ENCODE results near the gene DENR.

DNA sequence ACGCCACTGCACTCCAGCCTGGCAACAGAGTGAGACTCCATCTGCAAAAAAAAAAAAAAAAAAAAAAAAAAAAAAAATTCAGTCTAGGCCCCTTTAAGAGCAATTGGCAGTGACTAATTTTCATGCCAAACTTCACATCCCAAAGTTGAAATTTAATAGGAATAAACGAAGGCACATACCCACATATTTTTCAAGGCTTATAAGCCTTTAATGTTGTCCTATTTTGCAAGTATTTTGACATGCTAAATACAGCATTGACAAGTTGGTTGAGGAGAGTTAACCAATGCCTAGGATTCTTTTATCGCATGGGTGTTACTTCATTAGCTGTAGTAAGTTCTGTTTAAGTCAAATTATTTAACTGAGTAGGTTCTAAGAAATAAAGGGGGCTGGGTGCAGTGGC lies 59.2 kb downstream of the DENR start:
- TF ChIP-seq, protein P1, sequence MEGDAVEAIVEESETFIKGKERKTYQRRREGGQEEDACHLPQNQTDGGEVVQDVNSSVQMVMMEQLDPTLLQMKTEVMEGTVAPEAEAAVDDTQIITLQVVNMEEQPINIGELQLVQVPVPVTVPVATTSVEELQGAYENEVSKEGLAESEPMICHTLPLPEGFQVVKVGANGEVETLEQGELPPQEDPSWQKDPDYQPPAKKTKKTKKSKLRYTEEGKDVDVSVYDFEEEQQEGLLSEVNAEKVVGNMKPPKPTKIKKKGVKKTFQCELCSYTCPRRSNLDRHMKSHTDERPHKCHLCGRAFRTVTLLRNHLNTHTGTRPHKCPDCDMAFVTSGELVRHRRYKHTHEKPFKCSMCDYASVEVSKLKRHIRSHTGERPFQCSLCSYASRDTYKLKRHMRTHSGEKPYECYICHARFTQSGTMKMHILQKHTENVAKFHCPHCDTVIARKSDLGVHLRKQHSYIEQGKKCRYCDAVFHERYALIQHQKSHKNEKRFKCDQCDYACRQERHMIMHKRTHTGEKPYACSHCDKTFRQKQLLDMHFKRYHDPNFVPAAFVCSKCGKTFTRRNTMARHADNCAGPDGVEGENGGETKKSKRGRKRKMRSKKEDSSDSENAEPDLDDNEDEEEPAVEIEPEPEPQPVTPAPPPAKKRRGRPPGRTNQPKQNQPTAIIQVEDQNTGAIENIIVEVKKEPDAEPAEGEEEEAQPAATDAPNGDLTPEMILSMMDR (optimal IDR thresholded peaks at IDR 0.05 in 1 of 3, IDR thresholded peaks at IDR 0.05 in 1 of 3, conservative IDR thresholded peaks at IDR 0.05 in 1 of 3; ENCODE audit: extremely low read depth in 1 of 3, insufficient read depth in 2 of 3, low read length in 3 of 3): no peak
- no peak for TF ChIP-seq EZH2 (IDR thresholded peaks at IDR 0.05; ENCODE audit: low read length)
